Measurements from ENCODE around the gene NT5DC2.

Gene NT5DC2

GRCh38 chr3:52525680-52526561, 7.7 kb downstream of the NT5DC2 start:
- DNase-seq (ENCODE audit: extremely low spot score, insufficient read length, low read depth) (no peak), FAIRE-seq (no peak)

DNA sequence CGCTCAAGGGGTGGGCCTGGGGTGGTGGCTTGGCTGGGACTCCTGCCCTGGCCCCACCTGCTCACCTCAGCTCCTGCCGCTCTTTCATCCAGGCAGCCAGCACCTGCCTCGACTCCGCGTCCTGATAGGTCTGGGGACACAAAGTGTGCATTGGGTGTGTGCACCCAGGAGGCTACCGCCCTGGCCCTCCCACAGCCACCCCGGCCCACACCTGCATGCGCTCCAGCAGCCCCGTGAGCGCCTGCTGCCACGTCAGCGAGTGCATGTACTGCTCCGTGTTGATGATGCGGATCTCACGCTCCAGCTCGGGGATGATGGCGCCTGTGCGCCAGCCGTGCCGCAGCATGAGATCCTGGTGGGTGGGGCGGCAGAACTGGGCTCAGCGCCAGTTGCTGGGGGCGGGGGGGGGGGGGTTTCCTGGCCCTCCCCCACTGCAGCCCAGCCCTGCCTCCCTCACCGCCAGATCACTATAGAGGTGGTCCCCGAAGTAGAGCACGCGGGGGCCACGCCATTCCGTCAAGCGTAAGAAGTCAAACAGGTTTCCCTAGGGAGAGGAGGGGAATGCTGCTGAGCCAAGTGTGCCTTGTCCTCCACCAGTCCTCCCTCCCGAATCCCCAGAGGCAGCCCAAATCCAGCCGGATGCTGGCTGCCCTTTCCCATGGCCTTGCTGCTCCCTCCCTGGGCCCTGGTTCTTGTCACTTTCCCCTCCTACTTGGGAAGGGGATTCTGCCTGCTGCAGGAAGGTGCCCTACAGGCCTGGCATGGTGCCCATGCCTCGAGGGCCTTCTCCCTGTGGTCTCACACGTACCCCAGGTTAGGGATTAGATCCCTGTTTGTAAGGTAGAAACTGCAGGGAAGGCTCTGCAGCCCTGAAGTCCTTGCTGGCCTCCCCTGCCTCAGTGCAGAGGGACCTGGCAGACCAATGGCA, 8.6 kb downstream of the NT5DC2 start:
- no peak for FAIRE-seq
- DNase-seq (ENCODE audit: extremely low spot score, insufficient read length, low read depth), result no peak

DNA sequence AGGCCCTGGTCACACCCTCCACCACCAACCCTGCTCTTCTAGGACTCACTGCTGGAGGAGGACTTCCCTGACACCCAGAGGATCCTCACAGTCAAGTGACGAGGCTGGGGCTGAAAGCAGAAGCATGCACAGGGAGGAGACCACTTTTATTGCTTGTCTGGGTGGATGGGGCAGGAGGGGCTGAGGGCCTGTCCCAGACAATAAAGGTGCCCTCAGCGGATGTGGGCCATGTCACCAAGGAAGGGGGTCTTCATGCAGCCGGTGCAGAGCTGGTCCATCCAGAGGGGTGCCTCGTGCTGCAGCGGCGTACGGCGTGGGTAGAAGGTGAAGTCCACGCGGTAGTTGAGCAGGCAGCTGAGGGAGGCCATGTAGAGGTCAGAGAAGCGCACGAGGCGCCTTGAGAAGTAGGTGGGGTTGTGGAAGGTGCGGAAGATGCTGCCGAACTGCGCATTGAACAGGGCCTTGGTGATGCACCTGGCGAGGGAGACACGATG, 9.4 kb downstream of the NT5DC2 start:
- no peak for DNase-seq (ENCODE audit: extremely low spot score, insufficient read length, low read depth)
- no peak for FAIRE-seq

- no peak for DNase-seq (ENCODE audit: extremely low spot score, insufficient read length, low read depth)
- FAIRE-seq, result no peak
Observed at GRCh38 chr3:52523386-52524257, 10.0 kb downstream of the NT5DC2 start.

- FAIRE-seq (no peak), DNase-seq (ENCODE audit: extremely low spot score, insufficient read length, low read depth) (no peak)
Observed at GRCh38 chr3:52522651-52523251, 10.9 kb downstream of the NT5DC2 start.

DNA sequence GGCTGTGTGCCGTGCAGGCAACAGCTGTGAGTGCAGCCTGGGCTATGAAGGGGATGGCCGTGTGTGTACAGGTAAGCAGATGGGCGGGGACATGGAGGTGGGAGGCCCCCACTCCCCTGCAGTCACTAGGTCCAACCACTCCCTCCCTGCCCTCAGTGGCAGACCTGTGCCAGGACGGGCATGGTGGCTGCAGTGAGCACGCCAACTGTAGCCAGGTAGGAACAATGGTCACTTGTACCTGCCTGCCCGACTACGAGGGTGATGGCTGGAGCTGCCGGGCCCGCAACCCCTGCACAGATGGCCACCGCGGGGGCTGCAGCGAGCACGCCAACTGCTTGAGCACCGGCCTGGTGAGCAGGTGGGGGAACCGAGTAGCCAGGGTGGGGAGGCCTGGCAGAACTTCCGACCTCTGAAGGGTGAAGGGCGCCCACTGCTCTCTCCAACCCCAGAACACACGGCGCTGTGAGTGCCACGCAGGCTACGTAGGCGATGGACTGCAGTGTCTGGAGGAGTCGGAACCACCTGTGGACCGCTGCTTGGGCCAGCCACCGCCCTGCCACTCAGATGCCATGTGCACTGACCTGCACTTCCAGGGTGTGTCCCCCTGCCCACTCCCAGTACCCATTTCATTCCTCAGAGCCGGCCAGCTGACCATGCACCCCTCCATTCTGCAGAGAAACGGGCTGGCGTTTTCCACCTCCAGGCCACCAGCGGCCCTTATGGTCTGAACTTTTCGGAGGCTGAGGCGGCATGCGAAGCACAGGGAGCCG, 11.6 kb downstream of the NT5DC2 start:
- no peak for FAIRE-seq
- no peak for DNase-seq (ENCODE audit: extremely low spot score, insufficient read length, low read depth)

GRCh38 chr3:52521488-52521824, 12.2 kb downstream of the NT5DC2 start:
- no peak for FAIRE-seq
- DNase-seq (ENCODE audit: extremely low spot score, insufficient read length, low read depth), result no peak

DNA sequence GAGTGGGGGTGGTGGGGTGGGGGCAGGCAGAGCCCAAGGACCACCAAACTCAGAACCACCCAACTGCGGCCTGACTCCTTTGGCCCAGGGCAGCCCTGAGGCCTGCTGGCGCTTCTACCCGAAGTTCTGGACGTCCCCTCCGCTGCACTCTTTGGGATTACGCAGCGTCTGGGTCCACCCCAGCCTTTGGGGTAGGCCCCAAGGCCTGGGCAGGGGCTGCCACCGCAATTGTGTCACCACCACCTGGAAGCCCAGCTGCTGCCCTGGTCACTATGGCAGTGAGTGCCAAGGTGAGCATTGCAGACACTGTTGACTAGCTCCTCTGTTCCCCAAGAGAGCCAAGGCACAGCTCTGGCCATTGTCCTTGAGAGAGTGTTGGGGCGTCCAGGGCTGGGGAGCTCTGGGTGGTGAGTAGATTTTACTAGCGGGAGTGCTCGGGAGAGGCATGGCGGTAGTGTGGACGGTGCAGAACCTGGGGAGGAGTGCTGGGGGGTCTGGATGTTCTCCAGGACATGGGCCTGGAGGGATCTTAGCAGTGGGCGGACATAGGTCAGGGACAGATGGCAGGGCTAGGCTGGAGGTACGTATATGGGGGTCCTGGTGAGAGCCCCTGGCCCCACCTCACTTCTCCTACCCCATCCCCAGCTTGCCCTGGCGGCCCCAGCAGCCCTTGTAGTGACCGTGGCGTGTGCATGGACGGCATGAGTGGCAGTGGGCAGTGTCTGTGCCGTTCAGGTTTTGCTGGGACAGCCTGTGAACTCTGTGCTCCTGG, 12.8 kb downstream of the NT5DC2 start:
- no peak for FAIRE-seq

GRCh38 chr3:52520141-52520667, 13.5 kb downstream of the NT5DC2 start:
- FAIRE-seq, result no peak
- DNase-seq (ENCODE audit: extremely low spot score, insufficient read length, low read depth), result no peak

More for the DNA sequence above, 12.8 kb downstream of the NT5DC2 start:
- DNase-seq (ENCODE audit: extremely low spot score, insufficient read length, low read depth), result no peak

GRCh38 chr3:52519445-52520140, 14.1 kb downstream of the NT5DC2 start:
- FAIRE-seq, result no peak

DNA sequence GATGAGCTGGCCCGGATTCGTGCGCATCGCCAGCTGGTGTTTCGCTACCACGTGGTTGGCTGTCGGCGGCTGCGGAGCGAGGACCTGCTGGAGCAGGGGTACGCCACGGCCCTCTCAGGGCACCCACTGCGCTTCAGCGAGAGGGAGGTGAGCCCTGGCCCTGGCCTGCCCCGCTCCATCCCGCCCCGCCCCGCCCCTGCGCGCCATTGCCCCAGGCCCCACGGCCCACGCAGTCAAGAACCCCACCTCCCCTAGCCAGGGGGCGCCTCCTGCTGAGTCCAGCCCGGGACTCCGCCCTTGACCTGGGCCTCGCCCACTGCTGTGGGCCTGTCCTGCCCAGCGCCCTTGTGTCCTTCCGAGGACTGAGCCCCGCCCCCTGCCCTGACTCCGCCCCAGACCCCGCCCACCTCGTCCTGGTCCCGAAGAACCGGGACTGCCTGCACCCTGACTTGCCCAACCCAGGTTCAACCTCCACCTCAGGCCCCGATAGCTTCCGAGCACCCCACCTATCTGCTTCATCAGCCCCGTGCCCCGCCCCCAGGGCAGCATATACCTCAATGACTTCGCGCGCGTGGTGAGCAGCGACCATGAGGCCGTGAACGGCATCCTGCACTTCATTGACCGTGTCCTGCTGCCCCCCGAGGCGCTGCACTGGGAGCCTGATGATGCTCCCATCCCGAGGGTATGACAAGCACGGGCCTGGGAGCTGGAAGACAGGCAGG, 14.8 kb downstream of the NT5DC2 start:
- DNase-seq (ENCODE audit: extremely low spot score, insufficient read length, low read depth), result no peak
- no peak for FAIRE-seq

More at GRCh38 chr3:52519445-52520140, 14.1 kb downstream of the NT5DC2 start:
- no peak for DNase-seq (ENCODE audit: extremely low spot score, insufficient read length, low read depth)

DNA sequence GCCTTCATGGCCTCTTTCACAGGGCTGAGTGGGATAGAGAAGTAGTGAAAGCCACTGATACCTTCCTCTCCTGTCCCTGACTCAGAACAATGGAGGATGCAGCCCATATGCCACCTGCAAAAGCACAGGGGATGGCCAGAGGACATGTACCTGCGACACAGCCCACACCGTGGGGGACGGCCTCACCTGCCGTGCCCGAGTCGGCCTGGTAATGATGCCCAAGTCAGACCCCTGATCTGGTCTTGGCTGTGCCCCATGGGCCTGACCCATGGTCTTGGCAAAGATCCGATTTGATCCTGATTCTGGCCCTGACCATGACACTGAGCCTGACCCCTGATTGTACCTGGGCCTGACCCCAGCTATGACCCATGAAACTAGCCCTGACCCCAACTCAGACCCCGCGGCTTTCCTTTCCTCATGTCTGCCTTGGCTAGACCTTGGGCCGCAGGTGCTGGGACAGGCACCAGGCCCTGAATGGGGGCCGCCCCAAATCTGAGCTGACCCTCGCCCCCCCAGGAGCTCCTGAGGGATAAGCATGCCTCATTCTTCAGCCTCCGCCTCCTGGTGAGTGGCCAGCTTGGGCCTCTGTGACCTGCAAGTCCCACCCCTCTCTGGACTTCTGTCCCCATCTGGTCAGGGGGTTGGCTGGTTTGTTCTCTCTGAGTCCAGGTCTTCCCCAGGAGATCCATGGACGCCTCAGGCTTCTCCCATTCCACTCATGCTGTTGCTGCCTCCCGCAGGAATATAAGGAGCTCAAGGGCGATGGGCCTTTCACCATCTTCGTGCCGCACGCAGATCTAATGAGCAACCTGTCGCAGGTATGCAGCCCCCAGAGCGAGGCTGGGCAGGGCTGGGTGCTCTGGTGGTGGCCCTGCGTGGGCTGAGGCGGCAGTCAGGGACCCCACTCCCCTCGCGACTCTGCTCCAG, 15.6 kb downstream of the NT5DC2 start:
- no peak for FAIRE-seq
- no peak for DNase-seq (ENCODE audit: extremely low spot score, insufficient read length, low read depth)

DNA sequence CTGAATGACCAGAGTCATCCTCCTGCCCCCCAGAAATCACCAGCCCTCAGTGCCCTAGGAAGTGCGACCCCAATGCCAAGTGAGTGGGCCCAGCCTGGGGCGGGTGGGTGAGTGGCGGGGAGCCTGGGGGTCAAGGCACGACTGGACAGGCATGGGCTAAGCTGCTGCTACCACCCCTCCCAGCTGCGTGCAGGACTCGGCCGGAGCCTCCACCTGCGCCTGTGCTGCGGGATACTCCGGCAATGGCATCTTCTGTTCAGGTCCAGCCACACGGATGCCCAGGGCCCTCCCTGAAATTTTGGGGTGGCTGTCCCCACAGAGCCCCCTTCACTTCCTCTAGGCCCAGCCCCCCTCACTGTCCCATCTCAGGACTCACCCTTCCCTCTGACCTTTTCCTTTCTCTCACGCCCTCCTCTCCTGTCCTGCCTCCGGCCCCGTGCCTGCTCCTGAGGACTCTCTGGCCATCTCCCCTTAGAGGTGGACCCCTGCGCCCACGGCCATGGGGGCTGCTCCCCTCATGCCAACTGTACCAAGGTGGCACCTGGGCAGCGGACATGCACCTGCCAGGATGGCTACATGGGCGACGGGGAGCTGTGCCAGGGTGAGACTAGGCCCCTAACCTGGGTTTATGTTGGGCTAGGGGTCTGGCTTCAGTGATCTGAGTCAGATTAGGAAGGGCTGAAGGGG, 17.0 kb downstream of the NT5DC2 start:
- DNase-seq (ENCODE audit: extremely low spot score, insufficient read length, low read depth) (no peak), FAIRE-seq (no peak)

GRCh38 chr3:52515192-52515591, 18.5 kb downstream of the NT5DC2 start:
- DNase-seq (ENCODE audit: extremely low spot score, insufficient read length, low read depth), result no peak
- no peak for FAIRE-seq

DNA sequence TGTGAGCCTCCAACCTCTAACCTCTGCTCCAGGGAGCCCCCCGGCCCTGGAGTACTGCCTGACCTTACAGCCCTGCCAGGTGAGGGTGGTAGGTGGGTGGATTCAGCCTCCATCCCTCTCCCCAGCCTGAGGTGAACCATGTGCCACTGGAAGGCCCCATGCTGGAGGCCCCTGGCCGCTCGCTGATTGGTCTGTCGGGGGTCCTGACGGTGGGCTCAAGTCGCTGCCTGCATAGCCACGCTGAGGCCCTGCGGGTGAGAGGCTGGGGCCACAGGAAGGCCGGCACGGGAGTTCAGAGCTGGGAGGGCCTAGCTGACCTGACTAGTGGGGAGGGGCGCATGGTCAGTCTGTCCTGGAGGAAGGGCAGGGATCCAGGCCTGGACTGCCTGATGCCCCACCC, 19.1 kb downstream of the NT5DC2 start:
- FAIRE-seq (no peak), DNase-seq (ENCODE audit: extremely low spot score, insufficient read length, low read depth) (no peak)
